Trophoblast cell (in vitro differentiated cells and primary cell): ENCODE data around the gene ATP23.

Source experiments
- DNase-seq, 2 donors: peaks; one replicate each; pipeline ENCODE4 v3.0.0-alpha.2; 2016
- H2AFZ ChIP-seq: 2 replicates; pipeline ENCODE4 v1.6.1; 2013; ENCODE audit warnings: low read length, moderate library complexity, mild to moderate bottlenecking; ENCODE audit not compliant: insufficient read depth, poor library complexity
- H2AK5ac ChIP-seq: 2 replicates; pipeline ENCODE4 v1.6.1; 2013; ENCODE audit warnings: mild to moderate bottlenecking, low read length
- H2BK120ac ChIP-seq: 2 replicates; pipeline ENCODE4 v1.6.1; 2013; ENCODE audit warnings: low read length, mild to moderate bottlenecking, moderate library complexity; ENCODE audit not compliant: insufficient read depth, poor library complexity
- H2BK12ac ChIP-seq: 2 replicates; pipeline ENCODE4 v1.6.1; 2013; ENCODE audit warnings: mild to moderate bottlenecking, low read length, moderate library complexity
- H2BK5ac ChIP-seq: 2 replicates; pipeline ENCODE4 v1.6.1; 2013; ENCODE audit warnings: low read length, low read depth, moderate library complexity, mild to moderate bottlenecking; ENCODE audit not compliant: poor library complexity
- H3K14ac ChIP-seq: 2 replicates; pipeline ENCODE4 v1.6.1; 2013; ENCODE audit warnings: mild to moderate bottlenecking, low read length
- H3K18ac ChIP-seq: 2 replicates; pipeline ENCODE4 v1.6.1; 2013; ENCODE audit warnings: mild to moderate bottlenecking, low read length
- H3K23ac ChIP-seq: 2 replicates; pipeline ENCODE4 v1.6.1; 2013; ENCODE audit warnings: low read length
- H3K27ac ChIP-seq: 2 replicates; pipeline ENCODE4 v1.5.1; 2013; ENCODE audit warnings: low read depth, mild to moderate bottlenecking, inconsistent platforms, low read length, moderate library complexity
- H3K27me3 ChIP-seq: 2 replicates; pipeline ENCODE4 v1.6.1; 2013; ENCODE audit warnings: inconsistent platforms, mild to moderate bottlenecking, low read length, moderate library complexity; ENCODE audit not compliant: insufficient read depth
- H3K36me3 ChIP-seq, 2 experiments: 1 replicate in 1 of 2; 2 replicates in 1 of 2; pipeline ENCODE4 v1.6.1; 2013; ENCODE audit warnings: low read length in 2 of 2, mild to moderate bottlenecking in 2 of 2, moderate library complexity in 1 of 2; ENCODE audit not compliant: insufficient read depth in 2 of 2, control insufficient read depth in 1 of 2
- H3K4ac ChIP-seq: 2 replicates; pipeline ENCODE4 v1.6.1; 2013; ENCODE audit warnings: low read depth, mild to moderate bottlenecking, low read length, moderate library complexity
- H3K4me1 ChIP-seq, 2 experiments: 1 replicate in 1 of 2; 2 replicates in 1 of 2; pipeline ENCODE4 v1.6.1; 2013; ENCODE audit warnings: low read length in 2 of 2, mild to moderate bottlenecking in 2 of 2, moderate library complexity in 1 of 2; ENCODE audit not compliant: insufficient read depth in 2 of 2, control insufficient read depth in 1 of 2
- H3K4me2 ChIP-seq: 2 replicates; pipeline ENCODE4 v1.6.1; 2013; ENCODE audit warnings: inconsistent platforms, mild to moderate bottlenecking, low read length, moderate library complexity
- H3K4me3 ChIP-seq: 2 replicates; pipeline ENCODE4 v1.5.1; 2013; ENCODE audit warnings: mild to moderate bottlenecking, low read depth, low read length, inconsistent platforms
- H3K79me1 ChIP-seq: one replicate; pipeline ENCODE4 v1.6.1; 2013; ENCODE audit warnings: low read length
- H3K79me2 ChIP-seq: 2 replicates; pipeline ENCODE4 v1.6.1; 2013; ENCODE audit warnings: low read length, mild to moderate bottlenecking; ENCODE audit not compliant: control insufficient read depth, insufficient read depth, poor library complexity
- H3K9ac ChIP-seq: 2 replicates; pipeline ENCODE4 v1.6.1; 2013; ENCODE audit warnings: mild to moderate bottlenecking, low read length
- H3K9me3 ChIP-seq: 2 replicates; pipeline ENCODE4 v1.6.1; 2013; ENCODE audit warnings: low read depth, mild to moderate bottlenecking, control low read depth, inconsistent platforms, low read length; ENCODE audit not compliant: insufficient read depth
- H4K12ac ChIP-seq: 2 replicates; pipeline ENCODE4 v1.6.1; 2013; ENCODE audit warnings: low read depth, mild to moderate bottlenecking, low read length, moderate library complexity
- H4K8ac ChIP-seq: 2 replicates; pipeline ENCODE4 v1.6.1; 2013; ENCODE audit warnings: low read depth, mild to moderate bottlenecking, low read length, moderate library complexity
- H4K91ac ChIP-seq: one replicate; pipeline ENCODE4 v1.6.1; 2013; ENCODE audit warnings: low read depth, mild to moderate bottlenecking, low read length, moderate library complexity
- WGBS: extraction: QIAGEN DNeasy Blood & Tissue Kit; methylation state at CpG from one replicate; pipeline ENCODE4 v1.1.7; 2013; ENCODE audit warnings: missing lambda C conversion rate; ENCODE audit not compliant: insufficient read length, insufficient coverage; ENCODE audit errors: extremely low coverage; 5-methylcytosine and 5-hydroxymethylcytosine counted together

ATP23 gene

GRCh38 chr12:57935331-57935730 is 6.0 kb upstream of the ATP23 start:
- H3K23ac ChIP-seq, result no peak overlapping the region
- H3K4me3 ChIP-seq, result no peak overlapping the region
- no peak overlapping the region for H2BK5ac ChIP-seq
- H3K27me3 ChIP-seq, result no peaks in the 10 kb centered on the region
- no peaks in the 10 kb centered on the region for H3K79me1 ChIP-seq
- H3K9ac ChIP-seq, result no peak overlapping the region
- WGBS, result no CpG with 5 or more reads among the region's 3 CpGs
- no peak overlapping the region for H2AFZ ChIP-seq
- no peak overlapping the region for H3K18ac ChIP-seq
- no peak overlapping the region for H4K12ac ChIP-seq
- H3K36me3 ChIP-seq, result no peaks in the 10 kb centered on the region
- H3K4me1 ChIP-seq, result no peaks in the 10 kb centered on the region
- no peaks in the 10 kb centered on the region for H3K79me2 ChIP-seq
- no peak overlapping the region for H2BK120ac ChIP-seq
- no peak overlapping the region for H3K27ac ChIP-seq
- no peak for DNase-seq
- H2AK5ac ChIP-seq, result no peak overlapping the region
- H4K91ac ChIP-seq, result no peak overlapping the region
- no peaks in the 10 kb centered on the region for H3K9me3 ChIP-seq
- no peak overlapping the region for H3K4me2 ChIP-seq
- H4K8ac ChIP-seq, result no peak overlapping the region
- no peak overlapping the region for H3K4ac ChIP-seq
- no peak overlapping the region for H2BK12ac ChIP-seq
- H3K14ac ChIP-seq, result no peak overlapping the region

- H3K9me3 ChIP-seq, result peaks cover 1% of the 10 kb centered on the region
- H3K4me2 ChIP-seq, result peak overlapping the region; percentile 85
- no peak overlapping the region for H2BK120ac ChIP-seq
- H2BK5ac ChIP-seq, result no peak overlapping the region
- no peaks in the 10 kb centered on the region for H3K79me2 ChIP-seq
- peak overlapping the region; percentile 67 for H3K4me3 ChIP-seq
- no peaks in the 10 kb centered on the region for H3K79me1 ChIP-seq
- peak overlapping the region; percentile 16 for H4K12ac ChIP-seq
- WGBS, result no CpG with 5 or more reads among the region's 29 CpGs
- no peak overlapping the region for H3K18ac ChIP-seq
- no peak overlapping the region for H3K27ac ChIP-seq
- H4K91ac ChIP-seq, result no peak overlapping the region
- no peak overlapping the region for H3K9ac ChIP-seq
- H2AFZ ChIP-seq, result peak overlapping the region; percentile 75
- peak; percentile 91 to 94 for DNase-seq
- H4K8ac ChIP-seq, result peak overlapping the region; percentile 20
- H2BK12ac ChIP-seq, result no peak overlapping the region
- H3K14ac ChIP-seq, result no peak overlapping the region
- H2AK5ac ChIP-seq, result no peak overlapping the region
- H3K36me3 ChIP-seq, result no peaks in the 10 kb centered on the region
- no peaks in the 10 kb centered on the region for H3K27me3 ChIP-seq
- no peaks in the 10 kb centered on the region for H3K4me1 ChIP-seq
- H3K4ac ChIP-seq, result no peak overlapping the region
- no peak overlapping the region for H3K23ac ChIP-seq
Measured at GRCh38 chr12:57935839-57936512, 5.4 kb upstream of the ATP23 start.

- Histone ChIP-seq H3K79me2 (no peaks in the 10 kb centered on the region), H3K4ac (no peak overlapping the region), H3K9me3 (peaks cover 2% of the 10 kb centered on the region), H2AFZ (no peak overlapping the region), H3K4me2 (no peak overlapping the region), H3K4me3 (no peak overlapping the region), H4K8ac (no peak overlapping the region), H2BK120ac (no peak overlapping the region), H3K36me3 (no peaks in the 10 kb centered on the region), H3K4me1 (no peaks in the 10 kb centered on the region), H2BK5ac (no peak overlapping the region), H3K79me1 (peaks cover 1% of the 10 kb centered on the region), H2AK5ac (no peak overlapping the region), H4K91ac (no peak overlapping the region), H3K27ac (no peak overlapping the region), H3K18ac (no peak overlapping the region), H4K12ac (no peak overlapping the region), H3K14ac (no peak overlapping the region), H2BK12ac (no peak overlapping the region), H3K27me3 (no peaks in the 10 kb centered on the region), H3K23ac (no peak overlapping the region), H3K9ac (no peak overlapping the region)
- WGBS, result no CpG with 5 or more reads among the region's 3 CpGs
- DNase-seq, result no peak
Measured at GRCh38 chr12:57936513-57936883, 4.9 kb upstream of the ATP23 start.

GRCh38 chr12:57939291-57939690 is 2.1 kb upstream of the ATP23 start:
- Histone ChIP-seq H3K14ac (no peak overlapping the region), H3K27ac (no peak overlapping the region), H3K27me3 (no peaks in the 10 kb centered on the region), H3K9me3 (peaks cover 2% of the 10 kb centered on the region), H4K12ac (no peak overlapping the region), H3K4me2 (no peak overlapping the region), H2BK120ac (no peak overlapping the region), H3K18ac (no peak overlapping the region), H2AFZ (no peak overlapping the region), H3K4ac (no peak overlapping the region), H3K79me1 (peaks cover 5% of the 10 kb centered on the region), H3K4me1 (no peaks in the 10 kb centered on the region), H3K9ac (no peak overlapping the region), H3K36me3 (no peaks in the 10 kb centered on the region), H2BK5ac (no peak overlapping the region), H3K79me2 (peaks cover 3% of the 10 kb centered on the region), H3K4me3 (no peak overlapping the region), H4K91ac (no peak overlapping the region), H3K23ac (no peak overlapping the region), H2BK12ac (no peak overlapping the region), H4K8ac (no peak overlapping the region), H2AK5ac (no peak overlapping the region)
- DNase-seq, result no peak
- WGBS, result no CpG with 5 or more reads among the region's 3 CpGs
